ENCODE results near the gene AP4B1.

DNA sequence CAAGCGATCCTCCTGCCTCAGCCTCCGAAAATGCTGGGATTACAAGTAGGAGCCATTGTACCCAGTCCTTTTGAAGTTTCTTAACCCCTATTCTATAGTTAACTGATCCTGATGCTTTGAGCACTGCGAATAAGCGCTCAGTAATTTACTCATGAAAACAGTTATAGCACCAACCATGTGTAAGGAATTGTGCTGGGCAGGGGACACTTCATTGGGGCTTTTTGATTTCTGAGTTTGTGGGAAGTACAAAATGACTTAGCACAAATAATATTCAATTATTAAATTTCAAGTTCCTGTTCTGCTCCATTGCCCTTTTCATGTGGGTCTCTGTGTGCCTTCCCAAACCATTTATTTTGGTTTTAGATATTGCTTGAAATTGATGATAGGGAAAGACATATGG lies 18.4 kb upstream of the AP4B1 start:
- TF ChIP-seq, protein P1, sequence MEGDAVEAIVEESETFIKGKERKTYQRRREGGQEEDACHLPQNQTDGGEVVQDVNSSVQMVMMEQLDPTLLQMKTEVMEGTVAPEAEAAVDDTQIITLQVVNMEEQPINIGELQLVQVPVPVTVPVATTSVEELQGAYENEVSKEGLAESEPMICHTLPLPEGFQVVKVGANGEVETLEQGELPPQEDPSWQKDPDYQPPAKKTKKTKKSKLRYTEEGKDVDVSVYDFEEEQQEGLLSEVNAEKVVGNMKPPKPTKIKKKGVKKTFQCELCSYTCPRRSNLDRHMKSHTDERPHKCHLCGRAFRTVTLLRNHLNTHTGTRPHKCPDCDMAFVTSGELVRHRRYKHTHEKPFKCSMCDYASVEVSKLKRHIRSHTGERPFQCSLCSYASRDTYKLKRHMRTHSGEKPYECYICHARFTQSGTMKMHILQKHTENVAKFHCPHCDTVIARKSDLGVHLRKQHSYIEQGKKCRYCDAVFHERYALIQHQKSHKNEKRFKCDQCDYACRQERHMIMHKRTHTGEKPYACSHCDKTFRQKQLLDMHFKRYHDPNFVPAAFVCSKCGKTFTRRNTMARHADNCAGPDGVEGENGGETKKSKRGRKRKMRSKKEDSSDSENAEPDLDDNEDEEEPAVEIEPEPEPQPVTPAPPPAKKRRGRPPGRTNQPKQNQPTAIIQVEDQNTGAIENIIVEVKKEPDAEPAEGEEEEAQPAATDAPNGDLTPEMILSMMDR (IDR thresholded peaks at IDR 0.05) = no peak
- no peak for TF ChIP-seq POLR2A (IDR thresholded peaks at IDR 0.05)
- TF ChIP-seq POLR2AphosphoS5 (IDR thresholded peaks at IDR 0.05) = no peak

All from gastroesophageal sphincter (tissue), 3 donors.